GM18498 (cell line): ENCODE measurements around the gene ENKUR.
"Not testable (repeated sequence)": the region's sequence is repeated elsewhere in the genome, so short reads cannot be mapped to it uniquely, and the experiment has no call there.

ENCODE experiments used
- ATAC-seq: cut with Tn5 transposase; IDR thresholded peaks from one replicate; pipeline ENCODE4 v1.9.1; 2021; ENCODE audit warnings: mild to moderate bottlenecking, moderate library complexity; ENCODE audit not compliant: unreplicated experiment

ENKUR gene

GRCh38 chr10:24979685-24980084, 36.3 kb downstream of the ENKUR start:
- no peak for ATAC-seq

DNA sequence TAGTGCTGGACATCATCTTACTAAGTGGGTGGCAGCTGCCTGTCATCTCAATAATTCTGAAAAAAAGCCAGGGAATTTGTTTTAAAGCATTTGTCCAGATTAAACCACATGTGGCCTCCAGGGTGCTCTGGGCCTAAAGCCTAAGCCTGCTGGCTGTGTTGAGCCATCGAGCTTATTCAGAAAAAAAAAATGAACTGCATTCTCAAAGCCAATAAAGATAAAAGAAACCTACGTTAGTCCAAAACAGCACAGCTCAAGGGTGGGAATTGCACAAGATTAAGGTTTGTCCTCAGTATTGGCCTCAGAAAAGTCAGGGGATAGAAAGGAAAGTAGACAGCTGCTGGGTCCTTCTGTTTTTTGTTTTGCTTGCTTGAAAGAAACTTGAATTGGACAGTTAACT, 41.0 kb downstream of the ENKUR start:
- ATAC-seq: no peak

GRCh38 chr10:24973163-24973562, 42.8 kb downstream of the ENKUR start:
- ATAC-seq: no peak

GRCh38 chr10:24971374-24971773, 44.6 kb downstream of the ENKUR start:
- ATAC-seq: no peak

GRCh38 chr10:24969841-24970281, 46.1 kb downstream of the ENKUR start:
- ATAC-seq: no peak

DNA sequence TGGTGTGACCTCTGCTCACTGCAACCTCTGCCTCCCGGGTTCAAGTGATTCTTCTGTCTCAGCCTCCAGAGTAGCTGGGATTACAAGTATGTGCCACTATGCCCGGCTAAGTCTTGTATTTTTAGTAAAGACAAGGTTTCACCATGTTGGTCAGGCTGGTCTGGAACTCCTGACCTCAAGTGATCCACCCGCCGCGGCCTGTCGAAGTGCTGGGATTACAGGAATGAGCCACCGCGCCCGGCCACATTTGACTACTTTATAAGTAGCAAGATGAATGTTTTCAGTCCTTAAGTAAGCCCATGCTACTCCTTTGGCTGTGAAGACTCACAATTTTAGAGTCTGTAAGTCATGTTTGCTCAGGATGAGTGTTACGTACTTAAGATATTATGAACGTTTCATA, 47.0 kb downstream of the ENKUR start:
- ATAC-seq: not testable (repeated sequence)

- ATAC-seq: no peak
Measured at GRCh38 chr10:24968349-24968748, 47.6 kb downstream of the ENKUR start.

GRCh38 chr10:24966962-24967481, 48.9 kb downstream of the ENKUR start:
- no peak for ATAC-seq

DNA sequence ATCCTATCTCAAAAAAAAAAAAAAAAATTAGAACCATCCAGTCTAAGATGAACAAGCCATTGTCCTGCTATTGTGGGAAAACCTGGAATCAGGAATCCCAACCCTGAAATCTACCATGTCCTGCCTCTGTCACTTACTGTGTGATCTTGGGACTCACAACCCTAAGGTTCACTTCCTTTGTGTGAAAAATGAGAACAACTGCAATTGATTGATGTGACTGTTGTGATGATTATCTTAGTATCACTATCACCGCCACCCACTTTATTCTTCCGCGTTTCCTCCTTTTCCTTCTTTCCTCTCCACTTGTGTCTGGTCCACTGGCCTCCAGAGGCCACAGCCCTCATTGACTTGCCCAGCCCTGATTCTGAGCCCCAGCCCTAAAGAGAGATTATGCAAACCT, 50.9 kb downstream of the ENKUR start:
- ATAC-seq: no peak

DNA sequence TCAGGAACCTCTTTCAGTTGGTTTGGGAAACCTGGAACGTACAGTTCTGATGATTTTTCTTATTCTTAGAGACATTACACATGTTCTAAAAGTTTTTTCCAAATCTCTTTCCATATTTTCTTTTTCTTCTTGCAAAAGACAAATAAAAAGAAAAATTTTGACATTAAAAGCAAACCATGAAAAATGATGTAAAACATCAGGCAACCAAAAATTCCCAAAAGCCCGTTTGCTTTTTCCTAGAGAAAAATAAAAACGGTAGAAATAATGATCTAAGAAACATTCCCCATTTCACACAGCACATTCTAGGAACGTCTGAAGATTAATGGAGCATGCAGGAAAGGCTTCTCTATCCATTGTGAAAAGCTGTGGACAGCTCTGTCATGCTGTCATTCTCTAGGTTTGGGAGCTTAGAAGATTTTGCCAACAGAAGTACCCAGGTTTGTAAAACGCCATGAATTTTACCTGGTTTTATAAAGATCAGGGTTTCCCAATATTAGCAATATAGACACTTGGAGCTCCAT, 52.4 kb downstream of the ENKUR start:
- no peak for ATAC-seq

- ATAC-seq: no peak
Measured at GRCh38 chr10:24962995-24963394, 53.0 kb downstream of the ENKUR start.

GRCh38 chr10:24961582-24961981, 54.4 kb downstream of the ENKUR start:
- no peak for ATAC-seq

- no peak for ATAC-seq
Measured at GRCh38 chr10:24959382-24959730, 56.6 kb downstream of the ENKUR start.

- no peak for ATAC-seq
Measured at GRCh38 chr10:24958721-24959381, 57.1 kb downstream of the ENKUR start.

DNA sequence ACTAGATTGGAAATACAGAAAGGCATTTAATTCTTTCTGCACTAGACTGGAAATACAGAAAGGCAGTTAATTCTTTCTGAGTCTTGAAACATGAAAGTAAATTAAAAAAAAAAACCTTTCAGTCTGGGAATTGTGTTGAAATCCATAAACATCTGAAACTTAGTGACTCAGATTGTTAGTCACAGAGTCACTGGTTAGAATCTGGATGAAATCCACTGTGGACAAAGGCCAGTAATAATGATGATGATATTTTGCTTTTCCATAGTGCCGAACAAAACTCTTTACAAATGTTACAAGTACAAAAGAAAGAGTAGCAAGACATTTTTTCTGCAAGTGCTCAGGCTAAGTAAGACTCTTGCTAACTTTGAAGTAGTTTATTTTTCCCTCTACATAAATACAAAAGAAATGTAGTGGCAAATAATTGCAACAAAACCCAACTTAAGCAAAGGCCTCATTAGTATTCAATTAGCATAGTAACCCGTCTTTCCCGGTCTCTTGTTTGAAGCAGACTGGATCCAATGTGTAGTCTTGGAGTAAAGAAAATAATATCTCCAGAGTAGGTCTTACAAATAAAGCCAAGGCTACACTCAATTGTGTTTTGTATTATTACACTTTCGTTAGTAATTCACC, 57.8 kb downstream of the ENKUR start:
- no peak for ATAC-seq

GRCh38 chr10:24957624-24958051, 58.3 kb downstream of the ENKUR start:
- not testable (repeated sequence) for ATAC-seq

- no peak for ATAC-seq
Measured at GRCh38 chr10:24953675-24954074, 62.3 kb downstream of the ENKUR start.

GRCh38 chr10:24952707-24953645, 63.0 kb downstream of the ENKUR start:
- ATAC-seq: peak; percentile 80

DNA sequence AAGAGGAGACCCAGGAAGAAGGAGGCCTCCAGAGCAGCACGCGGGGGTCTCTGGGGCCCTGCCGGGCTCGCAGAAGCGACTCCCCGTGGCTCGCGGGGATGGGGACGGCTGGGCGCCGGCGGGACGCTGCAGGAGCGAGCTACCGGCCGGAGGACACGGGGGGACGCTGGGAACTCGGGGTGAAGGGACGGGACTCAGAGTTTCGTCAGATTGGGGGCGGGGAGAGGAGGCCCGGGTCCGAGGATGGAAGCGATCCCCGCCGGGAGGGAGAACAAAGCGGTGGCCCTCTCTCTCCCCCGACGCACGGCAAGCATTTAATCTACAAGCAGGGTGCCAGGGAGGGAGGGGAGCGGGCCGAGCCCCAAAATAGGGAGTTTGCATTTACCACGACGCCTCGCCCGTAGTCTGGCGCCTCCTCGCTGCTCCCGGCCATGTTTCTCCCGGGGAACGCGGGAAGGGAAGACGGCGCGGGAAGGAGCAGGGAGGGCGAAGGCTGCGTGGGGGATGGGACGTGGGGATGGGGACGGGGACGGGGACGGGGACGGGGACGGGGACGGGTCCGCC, 63.7 kb downstream of the ENKUR start, which contains the start of gene PRTFDC1:
Gene PRTFDC1, minus strand, starts transcription at position 464 of the 564 bp plus-strand sequence. Its CDS starts 31 bp downstream, at position 433.
- peak; percentile 36 for ATAC-seq
